ENCODE results near the gene TBXAS1.

TBXAS1 gene

DNA sequence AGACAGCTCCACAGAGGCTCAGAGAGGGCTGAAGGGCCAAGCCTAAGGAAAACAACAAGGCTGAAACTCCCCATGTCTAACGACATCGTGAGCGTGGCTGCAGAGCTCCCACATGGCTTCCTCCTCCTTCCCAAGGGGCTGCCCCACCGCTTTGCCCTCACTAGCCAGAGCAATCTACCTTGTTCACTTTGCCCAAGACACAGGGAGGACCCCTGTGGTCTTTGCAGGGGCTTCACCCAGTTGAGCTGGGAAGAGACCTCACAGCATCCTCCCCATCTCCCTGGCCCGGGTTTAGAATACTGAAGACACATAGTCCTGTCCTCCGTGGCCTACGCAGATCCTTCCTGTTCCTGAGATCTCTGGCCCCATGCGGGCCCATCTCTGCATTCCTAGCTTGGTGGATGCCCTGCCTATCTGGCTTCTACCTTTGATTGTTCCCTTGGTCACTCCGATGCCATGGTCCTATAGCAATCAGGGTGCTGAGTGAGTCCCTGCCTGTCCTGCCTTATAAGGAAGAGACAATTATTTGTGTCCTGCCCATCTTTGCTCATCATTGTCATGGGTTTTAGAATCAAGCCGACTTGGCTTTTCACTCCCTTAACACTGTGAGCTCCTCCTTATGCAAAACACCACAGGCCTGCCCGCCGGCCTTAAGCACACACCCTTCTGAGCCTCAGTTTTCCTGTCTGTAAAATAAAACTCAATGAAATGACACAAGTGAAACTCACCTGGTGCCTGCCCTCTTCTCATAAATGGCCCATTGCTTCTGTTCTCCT is 160.5 kb downstream of the TBXAS1 start:
- H3K27me3 ChIP-seq (ENCODE audit: control insufficient read depth in 1 of 2, insufficient read depth in 1 of 2, low read length in 2 of 2) = peaks cover 0 to 19% of the 10 kb centered on the region in 2 experiments
- H4K91ac ChIP-seq (ENCODE audit: low read length) = peak overlapping the region; percentile 34
- H3K9me3 ChIP-seq (ENCODE audit: control insufficient read depth, low read length) = no peaks in the 10 kb centered on the region
- H2BK120ac ChIP-seq (ENCODE audit: low read depth, low read length) = no peak overlapping the region
- no peak overlapping the region for H2BK5ac ChIP-seq (ENCODE audit: low read depth, low read length, poor library complexity, severe bottlenecking)
- H3K79me1 ChIP-seq (replicated peaks; ENCODE audit: low read length, poor library complexity, severe bottlenecking) = no peaks in the 10 kb centered on the region
- peaks cover 13% of the 10 kb centered on the region for H3K4me1 ChIP-seq (ENCODE audit: control insufficient read depth, insufficient read depth, low read depth, low read length)
- no peak overlapping the region for H2AFZ ChIP-seq (ENCODE audit: low read depth, low read length)
- no peak overlapping the region for H4K8ac ChIP-seq (ENCODE audit: low read length)
- H3K4me2 ChIP-seq (ENCODE audit: low read length, poor library complexity, severe bottlenecking) = no peak overlapping the region
- DNase-seq = no peak
- H3K9ac ChIP-seq (ENCODE audit: low read length) = no peak overlapping the region
- no peak overlapping the region for H2BK15ac ChIP-seq (ENCODE audit: low read depth, poor library complexity, severe bottlenecking)
- H2BK12ac ChIP-seq (ENCODE audit: low read length in 2 of 2) = peak overlapping the region; percentile 14 to 90
- peak overlapping the region in 1 of 2 experiments; percentile 42 for H3K18ac ChIP-seq (ENCODE audit: low read depth in 1 of 2, low read length in 2 of 2)
- no peak overlapping the region for H2AK5ac ChIP-seq (ENCODE audit: low read length, severe bottlenecking)
- peak overlapping the region in 1 of 2 experiments; percentile 18 for H3K23ac ChIP-seq (ENCODE audit: low read length in 2 of 2)
- H3K36me3 ChIP-seq (ENCODE audit: control insufficient read depth in 1 of 2, insufficient read depth in 2 of 2, low read depth in 1 of 2, low read length in 2 of 2) = peaks cover 0 to 3% of the 10 kb centered on the region in 2 experiments
- H3K4ac ChIP-seq (ENCODE audit: low read depth in 1 of 2, low read length in 2 of 2) = peak overlapping the region in 1 of 2 experiments; percentile 30
- no peak overlapping the region for H3K27ac ChIP-seq (ENCODE audit: low read length, poor library complexity, severe bottlenecking)
- H3K14ac ChIP-seq (ENCODE audit: low read length in 2 of 2) = peak overlapping the region in 1 of 2 experiments; percentile 51
- no peak overlapping the region for H3K4me3 ChIP-seq (ENCODE audit: insufficient read depth in 1 of 2, low read depth in 1 of 2, low read length in 2 of 2)
- 92% methylated on average over 12 of the region's 12 CpGs for WGBS

DNA sequence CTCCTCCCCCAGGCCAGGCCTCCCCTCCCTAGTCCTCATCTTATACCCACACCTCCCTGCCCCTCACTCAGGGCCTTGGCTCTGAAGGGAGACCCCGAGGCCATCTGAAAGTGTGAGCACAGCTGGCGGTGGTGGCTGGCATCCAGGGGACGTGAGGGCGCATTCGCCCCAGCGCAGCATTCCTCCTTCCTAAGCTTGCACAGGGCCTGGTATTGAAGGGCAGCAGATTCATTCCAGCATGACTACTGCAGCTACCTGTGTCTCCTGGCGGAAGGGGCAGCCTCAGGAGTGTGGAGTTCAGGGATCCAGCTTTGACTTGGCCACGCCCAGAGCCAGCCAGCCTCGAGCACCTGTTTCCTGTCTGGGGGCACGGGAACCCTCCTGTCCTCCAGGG is 161.1 kb downstream of the TBXAS1 start:
- Histone ChIP-seq H3K18ac (ENCODE audit: low read depth in 1 of 2, low read length in 2 of 2) (peak overlapping the region in 1 of 2 experiments; percentile 42), H3K36me3 (ENCODE audit: control insufficient read depth in 1 of 2, insufficient read depth in 2 of 2, low read depth in 1 of 2, low read length in 2 of 2) (peaks cover 0 to 3% of the 10 kb centered on the region in 2 experiments), H3K4me3 (ENCODE audit: insufficient read depth in 1 of 2, low read depth in 1 of 2, low read length in 2 of 2) (no peak overlapping the region), H3K4me2 (ENCODE audit: low read length, poor library complexity, severe bottlenecking) (no peak overlapping the region), H2AFZ (ENCODE audit: low read depth, low read length) (no peak overlapping the region), H4K8ac (ENCODE audit: low read length) (no peak overlapping the region), H3K79me1 (replicated peaks; ENCODE audit: low read length, poor library complexity, severe bottlenecking) (no peaks in the 10 kb centered on the region), H3K9ac (ENCODE audit: low read length) (no peak overlapping the region), H3K23ac (ENCODE audit: low read length in 2 of 2) (peak overlapping the region in 1 of 2 experiments; percentile 36), H2AK5ac (ENCODE audit: low read length, severe bottlenecking) (no peak overlapping the region), H3K14ac (ENCODE audit: low read length in 2 of 2) (no peak overlapping the region), H2BK5ac (ENCODE audit: low read depth, low read length, poor library complexity, severe bottlenecking) (no peak overlapping the region), H2BK120ac (ENCODE audit: low read depth, low read length) (no peak overlapping the region), H2BK15ac (ENCODE audit: low read depth, poor library complexity, severe bottlenecking) (peak overlapping the region; percentile 91), H3K27me3 (ENCODE audit: control insufficient read depth in 1 of 2, insufficient read depth in 1 of 2, low read length in 2 of 2) (peaks cover 0 to 16% of the 10 kb centered on the region in 2 experiments), H3K4ac (ENCODE audit: low read depth in 1 of 2, low read length in 2 of 2) (no peak overlapping the region), H3K4me1 (ENCODE audit: control insufficient read depth, insufficient read depth, low read depth, low read length) (peaks cover 13% of the 10 kb centered on the region), H3K27ac (ENCODE audit: low read length, poor library complexity, severe bottlenecking) (no peak overlapping the region), H3K9me3 (ENCODE audit: control insufficient read depth, low read length) (no peaks in the 10 kb centered on the region), H4K91ac (ENCODE audit: low read length) (no peak overlapping the region), H2BK12ac (ENCODE audit: low read length in 2 of 2) (peak overlapping the region in 1 of 2 experiments; percentile 90)
- DNase-seq = no peak
- whole genome bisulfite sequencing = 90% methylated on average over 10 of the region's 10 CpGs

DNA sequence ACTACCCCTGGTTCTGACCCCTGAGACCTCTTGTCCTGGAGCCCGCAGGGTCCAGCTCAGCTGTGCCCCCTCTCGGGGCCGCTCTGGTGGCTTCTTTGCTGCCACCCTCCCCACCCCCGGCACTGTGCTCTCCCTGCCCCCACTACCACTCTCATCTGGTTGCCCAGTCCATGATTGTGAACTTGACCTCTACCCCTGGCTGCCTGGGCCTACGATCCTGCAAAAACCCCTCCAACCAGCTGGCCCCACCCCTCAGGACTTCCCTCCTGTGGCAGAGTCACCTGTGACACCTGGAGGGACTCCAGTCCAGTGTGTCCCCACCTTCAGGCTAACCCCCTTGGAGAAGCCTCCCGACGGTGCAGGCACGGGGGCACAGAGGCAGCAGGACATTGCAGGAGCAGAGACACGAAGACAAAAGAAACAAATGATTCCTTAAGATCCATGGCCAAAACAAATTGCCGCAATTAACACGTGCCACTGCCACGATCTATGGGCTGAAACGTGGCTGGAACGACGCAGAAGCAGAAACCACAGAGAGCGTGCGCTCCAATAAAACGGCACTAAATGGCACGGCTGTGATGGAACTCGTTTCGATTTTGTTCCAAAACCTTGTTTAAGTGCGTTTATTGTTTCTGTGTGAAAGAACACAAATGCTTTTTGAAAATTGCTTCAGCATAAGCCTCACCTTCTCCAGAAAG is 161.7 kb downstream of the TBXAS1 start:
- no peaks in the 10 kb centered on the region for H3K79me1 ChIP-seq (replicated peaks; ENCODE audit: low read length, poor library complexity, severe bottlenecking)

DNA sequence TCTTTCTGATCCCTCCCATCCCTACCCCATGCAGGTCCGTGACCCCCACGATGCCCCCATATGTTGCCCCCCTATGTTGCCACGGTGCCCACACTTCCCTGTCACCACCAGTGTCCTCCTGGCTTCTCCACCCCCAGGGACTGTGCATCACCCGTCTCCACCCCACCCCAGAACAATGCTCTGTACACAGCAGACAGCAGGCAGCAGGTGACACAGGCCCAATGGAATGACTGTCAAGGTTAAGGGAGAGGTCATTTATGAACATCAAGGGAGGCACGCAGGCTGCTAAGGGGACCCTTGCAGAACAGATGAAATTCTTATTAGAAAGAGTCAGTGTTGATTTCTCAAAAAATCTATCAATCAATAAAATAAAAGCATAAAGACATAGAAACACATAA is 162.2 kb downstream of the TBXAS1 start:
- peak overlapping the region in 1 of 2 experiments; percentile 91 for H3K14ac ChIP-seq (ENCODE audit: low read length in 2 of 2)
- H2BK5ac ChIP-seq (ENCODE audit: low read depth, low read length, poor library complexity, severe bottlenecking) = no peak overlapping the region
- no peak overlapping the region for H2BK120ac ChIP-seq (ENCODE audit: low read depth, low read length)
- peak overlapping the region in 1 of 2 experiments; percentile 32 for H2BK12ac ChIP-seq (ENCODE audit: low read length in 2 of 2)
- no peak for DNase-seq
- no peak overlapping the region for H3K27ac ChIP-seq (ENCODE audit: low read length, poor library complexity, severe bottlenecking)
- peaks cover 13% of the 10 kb centered on the region for H3K4me1 ChIP-seq (ENCODE audit: control insufficient read depth, insufficient read depth, low read depth, low read length)
- peak overlapping the region in 1 of 2 experiments; percentile 41 for H3K18ac ChIP-seq (ENCODE audit: low read depth in 1 of 2, low read length in 2 of 2)
- no peaks in the 10 kb centered on the region for H3K9me3 ChIP-seq (ENCODE audit: control insufficient read depth, low read length)
- H4K91ac ChIP-seq (ENCODE audit: low read length) = no peak overlapping the region
- H4K8ac ChIP-seq (ENCODE audit: low read length) = no peak overlapping the region
- H2AFZ ChIP-seq (ENCODE audit: low read depth, low read length) = no peak overlapping the region
- no peak overlapping the region for H3K4me3 ChIP-seq (ENCODE audit: insufficient read depth in 1 of 2, low read depth in 1 of 2, low read length in 2 of 2)
- no peak overlapping the region for H3K4ac ChIP-seq (ENCODE audit: low read depth in 1 of 2, low read length in 2 of 2)
- H3K79me1 ChIP-seq (replicated peaks; ENCODE audit: low read length, poor library complexity, severe bottlenecking) = no peaks in the 10 kb centered on the region
- H3K9ac ChIP-seq (ENCODE audit: low read length) = no peak overlapping the region
- no peak overlapping the region for H2BK15ac ChIP-seq (ENCODE audit: low read depth, poor library complexity, severe bottlenecking)
- WGBS = 89% methylated on average over 3 of the region's 5 CpGs
- H3K27me3 ChIP-seq (ENCODE audit: control insufficient read depth in 1 of 2, insufficient read depth in 1 of 2, low read length in 2 of 2) = peaks cover 0 to 13% of the 10 kb centered on the region in 2 experiments
- no peak overlapping the region for H3K4me2 ChIP-seq (ENCODE audit: low read length, poor library complexity, severe bottlenecking)
- no peak overlapping the region for H2AK5ac ChIP-seq (ENCODE audit: low read length, severe bottlenecking)
- H3K36me3 ChIP-seq (ENCODE audit: control insufficient read depth in 1 of 2, insufficient read depth in 2 of 2, low read depth in 1 of 2, low read length in 2 of 2) = no peaks in the 10 kb centered on the region
- no peak overlapping the region for H3K23ac ChIP-seq (ENCODE audit: low read length in 2 of 2)

More for the DNA sequence above, 161.7 kb downstream of the TBXAS1 start:
- no peak overlapping the region for H2BK120ac ChIP-seq (ENCODE audit: low read depth, low read length)
- peak overlapping the region; percentile 91 for H2BK15ac ChIP-seq (ENCODE audit: low read depth, poor library complexity, severe bottlenecking)
- peaks cover 0 to 13% of the 10 kb centered on the region in 2 experiments for H3K27me3 ChIP-seq (ENCODE audit: control insufficient read depth in 1 of 2, insufficient read depth in 1 of 2, low read length in 2 of 2)
- H2AK5ac ChIP-seq (ENCODE audit: low read length, severe bottlenecking) = no peak overlapping the region
- H4K8ac ChIP-seq (ENCODE audit: low read length) = no peak overlapping the region
- H2AFZ ChIP-seq (ENCODE audit: low read depth, low read length) = no peak overlapping the region
- peak overlapping the region in 1 of 2 experiments; percentile 36 for H3K23ac ChIP-seq (ENCODE audit: low read length in 2 of 2)
- no peak for DNase-seq
- peak overlapping the region in 1 of 2 experiments; percentile 47 for H2BK12ac ChIP-seq (ENCODE audit: low read length in 2 of 2)
- peak overlapping the region in 1 of 2 experiments; percentile 91 for H3K14ac ChIP-seq (ENCODE audit: low read length in 2 of 2)
- peaks cover 0 to 2% of the 10 kb centered on the region in 2 experiments for H3K36me3 ChIP-seq (ENCODE audit: control insufficient read depth in 1 of 2, insufficient read depth in 2 of 2, low read depth in 1 of 2, low read length in 2 of 2)
- peak overlapping the region; percentile 37 for H4K91ac ChIP-seq (ENCODE audit: low read length)
- H3K18ac ChIP-seq (ENCODE audit: low read depth in 1 of 2, low read length in 2 of 2) = no peak overlapping the region
- no peak overlapping the region for H3K4ac ChIP-seq (ENCODE audit: low read depth in 1 of 2, low read length in 2 of 2)
- no peak overlapping the region for H3K27ac ChIP-seq (ENCODE audit: low read length, poor library complexity, severe bottlenecking)
- H2BK5ac ChIP-seq (ENCODE audit: low read depth, low read length, poor library complexity, severe bottlenecking) = no peak overlapping the region
- no peak overlapping the region for H3K4me2 ChIP-seq (ENCODE audit: low read length, poor library complexity, severe bottlenecking)
- 93% methylated on average over 22 of the region's 22 CpGs for WGBS
- no peak overlapping the region for H3K4me3 ChIP-seq (ENCODE audit: insufficient read depth in 1 of 2, low read depth in 1 of 2, low read length in 2 of 2)
- no peaks in the 10 kb centered on the region for H3K9me3 ChIP-seq (ENCODE audit: control insufficient read depth, low read length)
- H3K4me1 ChIP-seq (ENCODE audit: control insufficient read depth, insufficient read depth, low read depth, low read length) = peaks cover 13% of the 10 kb centered on the region
- no peak overlapping the region for H3K9ac ChIP-seq (ENCODE audit: low read length)

All from mesenchymal stem cell (in vitro differentiated cells and primary cell).